Embryonic facial prominence (tissue), 1 donor: ENCODE measurements around the gene GRAMD1B.
A peak's percentile ranks its signal among the peaks of the same experiment; 100 is the strongest.

Experiments used
- DNase-seq: peaks from one replicate; pipeline ENCODE4 v3.0.0-alpha.2; 2016; ENCODE audit errors: extremely low spot score

GRAMD1B gene

DNA sequence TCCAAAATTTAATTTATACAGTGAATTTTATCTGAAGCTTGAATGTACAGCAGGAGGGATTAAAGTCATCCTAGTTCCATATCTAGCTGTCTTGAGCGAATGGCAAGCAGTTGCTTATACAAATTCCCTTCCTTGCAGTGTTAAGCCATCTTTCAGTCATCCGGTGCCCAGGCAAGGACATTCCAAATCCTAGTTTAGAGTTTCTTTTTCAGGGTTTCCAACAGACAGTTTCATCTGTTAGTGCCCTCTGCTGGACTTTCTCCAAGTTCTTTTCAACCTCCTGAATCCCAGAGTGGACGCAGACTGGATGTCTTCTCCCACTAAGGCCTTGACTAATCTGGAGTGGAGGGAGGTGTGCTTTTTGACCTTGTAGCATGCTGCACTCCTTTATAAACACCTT lies 45.4 kb downstream of the GRAMD1B start:
- no peak for DNase-seq

GRCh38 chr11:123477205-123477907 lies 47.3 kb downstream of the GRAMD1B start:
- DNase-seq, result no peak

GRCh38 chr11:123478352-123478987 lies 48.4 kb downstream of the GRAMD1B start:
- DNase-seq, result peak; percentile 84

DNA sequence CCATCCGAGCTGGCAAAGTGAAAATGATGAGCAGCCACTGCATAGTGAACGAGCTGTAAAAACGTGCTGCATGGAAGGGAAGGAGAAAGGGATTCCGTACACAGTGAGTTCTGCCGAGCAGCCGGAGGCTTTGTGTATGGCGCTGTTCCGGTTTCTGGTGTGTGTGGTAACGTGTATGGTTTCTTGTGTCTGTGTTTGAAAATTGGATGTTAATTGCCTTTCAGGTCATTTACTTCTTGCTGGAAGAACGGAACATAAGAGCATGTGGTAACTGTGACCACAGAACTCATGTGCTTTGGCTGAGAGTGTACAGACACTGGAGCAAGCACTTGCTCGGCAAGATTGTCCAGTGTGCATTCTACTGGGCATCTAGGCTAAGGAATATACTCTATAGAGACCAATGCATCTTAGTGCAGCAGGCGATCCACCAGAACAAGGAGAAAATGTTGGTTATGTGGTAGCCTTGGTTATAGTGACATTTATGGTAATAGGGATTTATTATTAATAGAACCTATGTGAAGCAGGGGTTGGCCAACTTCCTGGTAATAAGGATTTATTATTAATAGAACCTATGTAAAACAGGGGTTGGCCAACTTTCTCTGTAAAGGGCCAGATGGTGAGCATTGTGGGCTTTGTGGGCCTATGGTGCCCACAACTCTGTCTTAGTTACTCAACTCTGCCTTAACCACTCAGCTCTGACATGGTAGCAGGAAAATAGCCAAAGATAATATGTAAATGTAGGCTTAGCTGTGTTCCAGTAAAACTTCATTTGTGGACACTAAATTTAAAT lies 49.2 kb downstream of the GRAMD1B start:
- no peak for DNase-seq

DNA sequence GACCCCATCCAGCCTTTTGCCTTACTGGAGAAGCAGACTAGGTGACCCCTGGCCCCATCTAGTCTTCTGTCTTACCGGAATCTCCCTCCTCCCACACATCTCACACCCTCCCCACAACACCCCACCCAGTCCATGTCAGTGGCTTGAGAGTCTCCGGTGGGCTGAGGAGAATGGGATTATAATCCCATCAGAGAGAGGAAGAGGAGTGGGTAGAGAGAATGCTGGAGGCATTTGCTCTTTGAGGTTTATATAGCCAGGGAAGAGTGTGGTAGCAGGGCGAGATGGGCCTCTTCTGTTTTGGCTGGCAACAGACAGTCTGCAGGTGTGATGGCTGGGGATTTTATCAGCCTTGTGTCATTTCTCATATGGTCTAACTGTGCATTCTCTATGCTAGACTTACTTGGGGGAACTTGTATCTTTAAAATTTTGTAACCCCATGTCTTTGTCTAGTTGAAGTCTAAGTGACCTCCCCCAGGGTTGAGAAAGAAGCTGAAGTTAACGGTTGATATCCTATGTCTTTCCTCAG lies 50.3 kb downstream of the GRAMD1B start:
- DNase-seq, result no peak

GRCh38 chr11:123480882-123481281 lies 50.8 kb downstream of the GRAMD1B start:
- no peak for DNase-seq

- DNase-seq, result no peak
Measured at GRCh38 chr11:123481640-123482039, 51.6 kb downstream of the GRAMD1B start.

- no peak for DNase-seq
Measured at GRCh38 chr11:123482218-123482617, 52.1 kb downstream of the GRAMD1B start.

DNA sequence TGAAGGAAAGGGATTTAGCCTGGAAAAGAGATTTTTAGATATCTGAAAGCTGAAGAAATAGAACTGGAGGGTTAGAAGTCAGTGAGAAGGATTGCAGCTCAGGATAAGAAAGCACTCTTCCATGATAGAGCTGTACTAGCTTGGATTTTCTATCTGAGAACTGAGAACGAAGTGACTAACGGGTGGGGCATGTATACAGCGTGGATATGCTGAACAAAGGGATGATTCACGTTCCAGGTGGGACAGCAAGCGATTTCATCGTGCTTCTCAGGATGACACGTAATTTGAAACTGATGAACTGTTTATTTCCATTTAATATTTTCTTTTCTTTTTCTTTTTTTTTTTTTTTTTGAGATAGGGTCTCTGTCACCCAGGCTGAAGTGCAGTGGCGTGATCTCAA lies 53.0 kb downstream of the GRAMD1B start:
- DNase-seq, result no peak

DNA sequence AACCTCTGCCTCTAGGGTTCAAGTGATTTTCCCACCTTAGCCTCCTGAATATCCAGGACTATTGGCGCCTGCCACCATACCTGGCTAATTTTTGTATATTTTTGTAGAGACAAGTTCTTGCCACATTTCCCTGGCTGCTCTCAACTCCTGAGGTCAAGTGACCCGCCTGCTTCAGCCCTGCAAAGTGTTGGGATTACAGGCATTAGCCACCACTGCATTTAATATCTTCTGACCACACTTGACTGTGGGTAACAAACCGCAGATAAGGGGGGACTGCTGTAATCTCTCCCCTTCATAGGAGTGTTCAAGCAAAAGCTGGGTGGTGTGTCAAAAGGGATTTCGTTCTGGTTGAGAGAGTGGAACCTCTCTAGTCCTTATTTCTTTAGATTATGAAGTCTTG lies 53.4 kb downstream of the GRAMD1B start:
- no peak for DNase-seq

GRCh38 chr11:123484448-123484847 lies 54.4 kb downstream of the GRAMD1B start:
- DNase-seq, result no peak

- no peak for DNase-seq
Measured at GRCh38 chr11:123487157-123487744, 57.2 kb downstream of the GRAMD1B start.

- no peak for DNase-seq
Measured at GRCh38 chr11:123490527-123490926, 60.5 kb downstream of the GRAMD1B start.

GRCh38 chr11:123491241-123491640 lies 61.2 kb downstream of the GRAMD1B start:
- DNase-seq, result no peak

- DNase-seq, result no peak
Measured at GRCh38 chr11:123493349-123494063, 63.4 kb downstream of the GRAMD1B start.

DNA sequence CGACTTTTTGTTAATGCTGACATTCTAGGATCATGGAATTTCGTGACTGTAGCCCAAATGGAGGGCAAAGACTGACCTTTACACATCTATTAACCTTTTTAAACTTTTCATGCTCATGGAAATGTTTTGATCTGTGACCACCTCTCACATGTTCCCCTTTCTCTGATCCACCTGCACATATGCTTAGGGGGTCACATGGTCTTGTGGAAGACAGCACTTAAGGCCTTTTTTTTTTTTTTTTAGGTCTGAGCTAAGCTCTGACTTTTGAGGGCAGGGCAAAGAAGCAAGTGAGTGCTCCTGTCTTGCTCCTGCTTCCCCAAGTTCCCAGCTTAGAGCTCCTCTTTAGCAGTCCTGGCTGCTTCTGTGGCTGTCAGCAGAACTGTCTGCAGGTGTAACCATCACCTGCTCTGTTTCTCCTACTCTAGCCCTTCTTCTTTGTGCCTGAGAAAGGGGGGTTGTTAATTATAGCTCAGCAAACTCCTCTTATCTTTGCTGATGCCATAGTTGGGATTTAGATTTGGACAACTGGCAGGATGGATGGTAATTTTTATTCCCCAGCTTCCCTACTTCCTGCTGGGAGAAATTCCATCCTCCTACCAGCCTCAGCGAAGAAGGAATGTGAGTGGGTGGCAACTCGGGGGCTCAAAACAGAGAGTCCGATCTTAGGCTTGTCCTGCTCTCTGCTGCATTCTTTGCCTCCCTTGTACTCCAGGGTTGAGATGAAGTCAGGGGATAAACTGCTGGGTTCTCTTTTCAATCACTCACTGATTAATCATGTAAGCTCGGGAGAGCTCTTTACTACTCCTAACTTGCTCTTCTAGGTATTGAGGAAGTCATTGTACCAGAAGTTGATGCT lies 64.4 kb downstream of the GRAMD1B start:
- DNase-seq, result no peak

GRCh38 chr11:123504401-123504800 lies 74.3 kb downstream of the GRAMD1B start:
- no peak for DNase-seq

DNA sequence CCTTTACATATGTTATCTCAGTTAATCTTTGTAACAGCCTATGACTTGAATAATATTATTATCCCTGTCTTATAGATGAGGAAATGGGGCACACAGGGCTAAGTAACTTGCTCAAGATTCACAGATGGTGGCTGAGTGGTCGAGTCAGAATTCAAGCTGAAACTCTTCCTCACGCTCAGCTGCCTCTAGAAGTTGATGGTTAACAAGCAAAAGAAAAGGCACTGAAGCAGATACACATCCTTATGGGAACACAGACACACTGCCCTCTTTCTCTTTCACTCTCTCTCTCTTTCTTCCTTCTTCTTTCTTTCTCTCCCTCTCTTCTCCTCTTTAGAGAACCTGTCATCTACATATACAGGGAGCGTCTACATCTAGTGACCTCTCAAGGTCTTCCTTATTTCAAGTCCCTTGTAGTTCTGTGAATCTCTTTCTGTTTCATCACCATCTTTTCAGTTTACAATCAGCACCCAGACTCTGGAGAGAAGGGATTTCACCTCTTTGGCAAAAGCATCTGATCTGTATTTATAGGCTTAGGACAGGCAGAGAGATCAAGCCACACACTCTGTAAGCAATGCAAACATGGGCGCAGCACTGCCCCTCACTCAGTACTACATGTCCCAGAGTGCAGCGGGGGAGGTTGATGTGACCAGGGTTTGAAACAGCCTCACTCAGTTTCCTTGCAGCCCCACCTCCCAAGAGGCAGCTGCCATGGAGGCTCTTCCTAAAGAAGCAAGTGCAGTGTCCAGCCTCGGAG lies 75.7 kb downstream of the GRAMD1B start:
- DNase-seq, result no peak

- DNase-seq, result no peak
Measured at GRCh38 chr11:123507043-123507442, 77.0 kb downstream of the GRAMD1B start.
